HAP-1 (cell line): ENCODE results near the gene PIBF1.
A peak's percentile ranks its signal among the peaks of the same experiment; 100 is the strongest.
"Not testable (repeated sequence)": the region's sequence is repeated elsewhere in the genome, so short reads cannot be mapped to it uniquely, and the experiment has no call there.

Experiments used
- DNase-seq, 2 experiments: peaks; one replicate each; pipeline ENCODE4 v3.0.0-alpha.2; 2016 to 2020; ENCODE audit warnings: low spot score in 2 of 2
- H3K27me3 ChIP-seq: fragments of 250-450 bp; sonication (Bioruptor Pico); 2 replicates; pipeline ENCODE4 v1.5.1; 2020; ENCODE audit warnings: low read depth, mild to moderate bottlenecking, moderate library complexity
- H3K36me3 ChIP-seq: fragments of 250-450 bp; sonication (Bioruptor Pico); replicated peaks from 2 replicates; pipeline ENCODE4 v1.5.1; 2020; ENCODE audit warnings: mild to moderate bottlenecking
- H3K4me1 ChIP-seq: fragments of 250-450 bp; sonication (Bioruptor Pico); 2 replicates; pipeline ENCODE4 v1.5.1; 2020; ENCODE audit warnings: mild to moderate bottlenecking
- H3K4me3 ChIP-seq: fragments of 250-450 bp; sonication (Bioruptor Pico); 2 replicates; pipeline ENCODE4 v1.5.1; 2020; ENCODE audit warnings: mild to moderate bottlenecking, moderate library complexity
- H3K9me3 ChIP-seq: fragments of 250-450 bp; sonication (Bioruptor Pico); 2 replicates; pipeline ENCODE4 v1.5.1; 2020; ENCODE audit warnings: mild to moderate bottlenecking, moderate library complexity
- in situ Hi-C: fragments of 300-500 bp; cut with MboI; formaldehyde crosslinking; loops from 3 replicates; pipeline ENCODE4 v1.14.3; 2020; ENCODE audit warnings: low sequenced_read_pairs, inconsistent platforms, mixed read lengths

Gene PIBF1, protein sequence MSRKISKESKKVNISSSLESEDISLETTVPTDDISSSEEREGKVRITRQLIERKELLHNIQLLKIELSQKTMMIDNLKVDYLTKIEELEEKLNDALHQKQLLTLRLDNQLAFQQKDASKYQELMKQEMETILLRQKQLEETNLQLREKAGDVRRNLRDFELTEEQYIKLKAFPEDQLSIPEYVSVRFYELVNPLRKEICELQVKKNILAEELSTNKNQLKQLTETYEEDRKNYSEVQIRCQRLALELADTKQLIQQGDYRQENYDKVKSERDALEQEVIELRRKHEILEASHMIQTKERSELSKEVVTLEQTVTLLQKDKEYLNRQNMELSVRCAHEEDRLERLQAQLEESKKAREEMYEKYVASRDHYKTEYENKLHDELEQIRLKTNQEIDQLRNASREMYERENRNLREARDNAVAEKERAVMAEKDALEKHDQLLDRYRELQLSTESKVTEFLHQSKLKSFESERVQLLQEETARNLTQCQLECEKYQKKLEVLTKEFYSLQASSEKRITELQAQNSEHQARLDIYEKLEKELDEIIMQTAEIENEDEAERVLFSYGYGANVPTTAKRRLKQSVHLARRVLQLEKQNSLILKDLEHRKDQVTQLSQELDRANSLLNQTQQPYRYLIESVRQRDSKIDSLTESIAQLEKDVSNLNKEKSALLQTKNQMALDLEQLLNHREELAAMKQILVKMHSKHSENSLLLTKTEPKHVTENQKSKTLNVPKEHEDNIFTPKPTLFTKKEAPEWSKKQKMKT

DNA sequence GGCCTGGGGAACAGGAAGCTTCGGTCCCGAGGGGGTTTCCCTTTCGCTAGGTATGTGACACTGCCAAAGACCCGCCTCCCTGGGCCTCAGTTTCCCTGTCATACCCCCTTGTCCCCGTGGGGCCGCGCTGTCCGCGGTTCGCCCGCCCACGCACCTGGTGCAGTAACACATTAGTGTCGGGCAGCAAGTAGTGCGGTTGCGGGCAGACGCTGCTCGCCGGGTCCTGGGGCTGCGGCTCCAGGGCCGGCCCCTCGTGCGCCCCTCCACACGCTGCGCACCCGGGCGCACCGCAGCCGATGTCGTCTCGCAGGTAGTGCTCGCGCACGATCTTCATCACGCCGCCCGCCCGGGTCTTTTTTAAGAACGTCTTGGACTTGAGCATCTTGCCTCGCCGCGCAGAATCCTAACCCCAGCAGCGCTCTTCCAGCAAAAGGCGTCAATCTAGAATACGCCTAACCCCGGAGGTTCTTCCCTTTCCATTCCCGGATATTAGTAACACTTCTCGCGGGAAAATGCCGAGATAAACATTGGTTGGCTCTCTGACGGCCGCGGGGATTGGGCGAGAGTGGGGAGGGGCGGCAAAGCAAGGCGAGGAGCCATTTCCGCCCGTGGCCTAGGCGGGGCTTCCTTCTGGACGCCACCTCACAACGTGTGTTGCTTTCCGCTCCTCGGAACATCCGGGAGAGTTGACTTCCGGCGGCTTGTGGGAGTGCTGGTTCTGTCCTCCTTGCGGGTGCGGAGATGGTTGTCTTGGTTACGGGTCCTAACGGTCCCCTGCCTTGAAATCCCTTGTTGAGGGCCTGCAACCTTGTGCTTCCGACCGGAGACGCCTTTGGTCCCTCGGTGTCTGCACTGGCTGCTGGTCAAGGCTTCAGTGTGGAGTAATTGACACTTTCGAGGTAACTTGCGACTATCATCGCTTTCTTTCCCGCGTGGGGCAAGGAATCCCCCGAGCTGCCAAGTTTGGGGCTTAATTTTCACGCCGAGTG, at the start of gene PIBF1, which contains the start of gene DIS3:
Gene PIBF1, plus strand, starts transcription at position 683 of the 989 bp plus-strand sequence. CDS start 1,337 bp downstream, outside the sequence.
Gene DIS3, minus strand, starts transcription at position 450 of the 989 bp plus-strand sequence. Its CDS starts 68 bp downstream, at position 382.
- in situ Hi-C loops: no loop called here

DNA sequence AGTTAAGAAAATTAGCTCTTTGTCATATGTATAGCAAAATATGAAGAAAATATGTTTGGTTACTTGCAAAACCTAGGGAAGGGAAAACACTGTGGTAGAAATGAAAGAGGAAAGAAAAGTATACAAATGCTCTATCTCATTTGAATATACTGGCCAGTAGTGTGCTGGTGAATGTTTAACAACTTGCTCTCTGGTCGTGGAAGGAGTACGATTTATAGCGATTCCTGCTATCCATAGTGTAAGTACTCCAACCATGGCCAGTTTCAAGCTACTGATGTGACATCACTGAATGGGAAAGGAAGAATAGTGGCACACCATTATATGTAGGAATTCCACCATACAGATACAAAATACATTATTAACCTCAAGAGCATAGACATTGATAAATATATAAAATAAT, 44.9 kb upstream of the PIBF1 start:
- in situ Hi-C loops: no loop called here
- Histone ChIP-seq H3K4me1 (no peaks in the 10 kb centered on the region), H3K4me3 (no peak overlapping the region), H3K36me3 (peaks cover 64% of the 10 kb centered on the region), H3K9me3 (no peaks in the 10 kb centered on the region), H3K27me3 (no peaks in the 10 kb centered on the region)
- no peak for DNase-seq

More for the DNA sequence above, at the start of gene PIBF1, which contains the start of gene DIS3:
- Histone ChIP-seq H3K4me1 (peaks cover 14% of the 10 kb centered on the region), H3K27me3 (no peaks in the 10 kb centered on the region), H3K9me3 (no peaks in the 10 kb centered on the region), H3K4me3 (peak within 1 kb of the TSS; percentile 76), H3K36me3 (peaks cover 31% of the 10 kb centered on the region)
- DNase-seq: peak; percentile 95 to 99

DNA sequence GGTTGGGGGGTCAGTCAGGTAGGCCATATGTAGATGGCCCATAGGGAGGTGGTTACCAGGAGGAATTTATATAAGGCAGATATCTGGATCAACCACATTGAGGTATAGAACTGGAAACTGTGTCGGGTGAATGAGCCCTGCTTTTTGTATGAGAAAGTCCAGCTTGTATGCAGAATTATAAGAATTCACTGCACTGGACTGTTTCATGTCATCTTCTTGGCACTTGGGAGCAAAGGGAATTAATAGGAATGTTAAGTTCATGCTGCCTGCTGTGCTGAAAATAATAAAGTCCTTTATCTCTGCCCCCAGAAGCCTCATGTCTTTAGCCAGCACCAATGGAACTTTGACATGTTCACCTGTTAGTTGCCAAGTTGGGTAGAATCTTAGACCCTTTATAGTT, 41.9 kb upstream of the PIBF1 start:
- no peaks in the 10 kb centered on the region for H3K27me3 ChIP-seq
- no peak overlapping the region for H3K4me3 ChIP-seq
- H3K36me3 ChIP-seq: peaks cover 54% of the 10 kb centered on the region
- DNase-seq: no peak
- in situ Hi-C loops: no loop called here
- H3K9me3 ChIP-seq: no peaks in the 10 kb centered on the region
- H3K4me1 ChIP-seq: no peaks in the 10 kb centered on the region

DNA sequence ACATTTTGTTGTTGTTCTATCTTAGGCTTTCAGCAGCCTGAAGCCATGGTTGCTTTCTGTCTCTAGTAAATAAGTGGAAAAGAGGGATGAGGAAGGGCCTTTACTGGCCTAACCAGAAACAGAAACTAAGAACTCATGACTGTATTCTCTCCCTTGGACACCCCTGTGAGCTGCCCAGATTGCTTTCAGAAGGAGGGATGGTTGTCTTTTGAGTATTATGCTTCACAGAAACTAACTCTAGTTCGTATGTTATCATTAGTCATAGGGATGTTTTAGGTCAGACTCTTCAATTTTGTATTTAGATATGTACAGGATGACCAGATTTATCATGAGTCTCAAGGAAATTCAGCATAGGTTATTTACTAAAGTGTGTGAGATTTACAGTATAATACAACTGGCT, 36.7 kb upstream of the PIBF1 start:
- no peak for DNase-seq
- in situ Hi-C loops: no loop called here
- H3K27me3 ChIP-seq: no peaks in the 10 kb centered on the region
- H3K4me1 ChIP-seq: no peaks in the 10 kb centered on the region
- H3K4me3 ChIP-seq: no peak overlapping the region
- peaks cover 59% of the 10 kb centered on the region for H3K36me3 ChIP-seq
- H3K9me3 ChIP-seq: no peaks in the 10 kb centered on the region

DNA sequence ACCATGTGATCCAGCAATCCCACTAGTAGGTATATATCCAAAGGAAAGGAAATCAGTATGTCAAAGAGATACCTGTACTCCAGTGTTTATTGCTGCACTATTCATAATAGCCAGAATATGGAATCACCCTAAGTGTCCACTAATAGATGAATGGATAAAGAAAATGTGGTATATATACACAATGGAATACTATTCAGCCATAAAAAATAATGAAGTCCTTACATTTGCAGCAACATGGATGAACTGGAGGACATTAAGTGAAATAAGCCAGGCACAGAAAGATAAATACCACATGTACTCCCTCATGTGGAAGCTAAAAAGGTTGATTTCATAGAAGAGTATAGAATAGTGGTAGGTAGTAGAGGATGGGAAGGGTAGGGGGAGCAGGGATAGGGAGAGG, 30.7 kb upstream of the PIBF1 start:
- no peaks in the 10 kb centered on the region for H3K9me3 ChIP-seq
- H3K4me1 ChIP-seq: no peaks in the 10 kb centered on the region
- H3K27me3 ChIP-seq: no peaks in the 10 kb centered on the region
- no peak for DNase-seq
- H3K36me3 ChIP-seq: peaks cover 91% of the 10 kb centered on the region
- H3K4me3 ChIP-seq: no peak overlapping the region
- in situ Hi-C loops: no loop called here

DNA sequence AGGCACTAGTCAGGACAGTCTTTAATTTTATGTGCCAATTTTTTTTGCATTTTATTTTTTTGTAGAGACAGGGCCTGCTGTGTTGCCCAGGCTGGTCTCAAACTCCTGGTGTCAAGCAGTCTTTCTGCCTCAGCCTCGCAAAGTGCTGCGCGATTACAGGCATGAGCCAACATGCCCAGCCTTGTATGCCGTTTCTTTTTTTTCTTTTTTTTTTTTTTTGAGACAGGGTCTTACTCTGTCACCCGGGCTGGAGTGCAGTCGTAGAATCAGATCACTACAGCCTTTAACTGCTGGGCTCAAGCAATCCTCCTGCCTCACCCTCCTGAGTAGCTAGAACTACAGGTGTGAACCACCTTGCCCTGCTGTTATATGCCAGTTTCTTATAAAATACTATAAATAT, 27.8 kb upstream of the PIBF1 start:
- DNase-seq: no peak
- H3K36me3 ChIP-seq: peaks cover 85% of the 10 kb centered on the region
- no peak overlapping the region for H3K4me3 ChIP-seq
- in situ Hi-C loops: no loop called here
- H3K27me3 ChIP-seq: no peaks in the 10 kb centered on the region
- H3K9me3 ChIP-seq: no peaks in the 10 kb centered on the region
- no peaks in the 10 kb centered on the region for H3K4me1 ChIP-seq

DNA sequence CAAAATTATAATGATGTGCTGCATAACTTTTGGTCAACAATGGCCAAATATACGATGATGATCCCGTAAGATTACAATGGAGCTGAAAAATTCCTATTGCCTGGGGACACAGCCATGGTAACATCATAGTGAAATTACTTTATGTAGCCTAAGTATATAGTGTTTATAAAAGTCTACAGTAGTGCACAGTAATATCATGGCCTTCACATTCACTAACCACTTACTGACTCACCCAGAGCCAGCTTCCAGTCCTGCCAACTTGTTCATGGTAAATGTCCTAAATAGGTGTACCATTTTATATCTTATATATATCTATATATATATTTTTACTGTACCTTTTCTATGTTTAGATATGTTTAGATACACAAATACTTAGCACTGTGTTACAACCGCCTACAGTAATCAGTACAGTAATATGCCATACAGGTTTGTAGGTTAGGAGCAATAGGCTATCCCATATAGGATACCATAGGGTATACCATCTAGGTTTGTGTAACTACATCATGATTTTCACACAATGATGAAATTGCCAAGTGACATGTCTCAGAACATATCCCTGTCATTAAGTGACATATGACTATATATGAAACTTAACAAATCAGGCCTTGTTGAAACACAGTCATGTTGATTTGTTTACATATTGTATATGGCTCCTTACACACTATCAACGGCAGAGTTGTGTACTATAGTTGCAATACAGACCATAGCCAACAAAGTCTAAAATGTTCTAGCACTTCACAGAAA, 24.0 kb upstream of the PIBF1 start:
- no peak for DNase-seq
- H3K27me3 ChIP-seq: no peaks in the 10 kb centered on the region
- H3K36me3 ChIP-seq: peaks cover 91% of the 10 kb centered on the region
- H3K9me3 ChIP-seq: no peaks in the 10 kb centered on the region
- in situ Hi-C loops: no loop called here
- H3K4me3 ChIP-seq: no peak overlapping the region
- H3K4me1 ChIP-seq: no peaks in the 10 kb centered on the region

DNA sequence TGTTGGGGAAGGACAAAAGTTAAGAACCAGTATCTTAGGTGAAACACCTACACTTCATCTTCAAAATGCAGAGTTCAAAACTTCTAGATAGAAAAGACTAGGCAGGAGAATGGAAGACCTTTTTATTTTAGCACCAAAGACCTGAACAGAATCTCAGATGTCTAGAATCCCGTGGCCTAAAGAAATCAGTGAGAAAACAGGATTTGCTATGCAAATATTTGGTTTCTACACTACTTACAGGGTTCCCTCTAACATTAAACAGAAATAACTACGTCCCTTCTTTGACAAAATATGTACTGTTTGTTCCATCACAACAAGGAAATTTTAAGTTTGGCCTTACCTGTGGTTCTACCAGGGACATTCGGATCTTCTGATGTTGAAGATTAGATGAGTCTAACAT, 21.7 kb upstream of the PIBF1 start:
- peaks cover 88% of the 10 kb centered on the region for H3K36me3 ChIP-seq
- no peak overlapping the region for H3K4me3 ChIP-seq
- no peak for DNase-seq

DNA sequence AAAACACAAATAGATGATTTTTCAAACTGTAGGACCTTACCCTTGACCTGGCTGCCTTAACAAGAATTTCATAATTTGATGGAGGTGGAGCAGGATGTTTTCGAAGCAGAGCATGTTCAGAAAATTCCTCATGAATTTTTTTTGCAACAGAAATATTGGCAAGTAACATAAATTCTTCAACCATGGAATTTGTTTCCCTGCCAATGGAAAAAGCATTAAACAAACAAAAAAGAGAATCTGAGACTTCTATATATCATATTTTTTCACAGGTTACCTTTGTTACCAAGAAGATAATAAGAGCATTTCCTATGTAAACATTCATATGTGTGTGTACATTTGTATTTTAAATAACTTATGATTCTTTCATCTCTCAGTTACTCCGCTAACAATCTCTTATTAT, 18.5 kb upstream of the PIBF1 start:
- in situ Hi-C loops: no loop called here
- DNase-seq: no peak
- Histone ChIP-seq H3K4me1 (no peaks in the 10 kb centered on the region), H3K4me3 (no peak overlapping the region), H3K27me3 (no peaks in the 10 kb centered on the region), H3K9me3 (no peaks in the 10 kb centered on the region), H3K36me3 (peaks cover 93% of the 10 kb centered on the region)

More for the DNA sequence above, 21.7 kb upstream of the PIBF1 start:
- H3K9me3 ChIP-seq: no peaks in the 10 kb centered on the region
- H3K4me1 ChIP-seq: no peaks in the 10 kb centered on the region
- no peaks in the 10 kb centered on the region for H3K27me3 ChIP-seq
- in situ Hi-C loops: no loop called here

DNA sequence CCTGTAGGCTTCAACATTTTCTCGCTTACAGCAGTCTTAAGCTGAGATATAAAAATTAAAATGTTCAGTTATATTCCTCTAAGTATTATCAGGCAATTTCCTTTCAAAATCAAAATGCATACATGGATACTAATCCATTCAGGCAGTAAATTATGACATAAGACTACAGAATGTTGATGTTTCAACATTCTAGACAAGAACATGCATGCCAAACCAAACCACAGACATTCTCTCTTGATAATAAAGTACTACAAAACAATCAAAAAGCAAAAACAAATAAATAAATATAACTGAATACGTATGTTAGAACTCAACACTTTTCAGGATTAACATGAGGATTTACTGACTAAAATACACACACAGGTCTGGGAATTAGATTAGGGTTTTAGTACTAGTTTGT, 7.9 kb upstream of the PIBF1 start:
- Histone ChIP-seq H3K4me1 (no peaks in the 10 kb centered on the region), H3K36me3 (peaks cover 80% of the 10 kb centered on the region), H3K27me3 (no peaks in the 10 kb centered on the region), H3K4me3 (no peak overlapping the region), H3K9me3 (no peaks in the 10 kb centered on the region)
- in situ Hi-C loops: no loop called here
- DNase-seq: no peak

DNA sequence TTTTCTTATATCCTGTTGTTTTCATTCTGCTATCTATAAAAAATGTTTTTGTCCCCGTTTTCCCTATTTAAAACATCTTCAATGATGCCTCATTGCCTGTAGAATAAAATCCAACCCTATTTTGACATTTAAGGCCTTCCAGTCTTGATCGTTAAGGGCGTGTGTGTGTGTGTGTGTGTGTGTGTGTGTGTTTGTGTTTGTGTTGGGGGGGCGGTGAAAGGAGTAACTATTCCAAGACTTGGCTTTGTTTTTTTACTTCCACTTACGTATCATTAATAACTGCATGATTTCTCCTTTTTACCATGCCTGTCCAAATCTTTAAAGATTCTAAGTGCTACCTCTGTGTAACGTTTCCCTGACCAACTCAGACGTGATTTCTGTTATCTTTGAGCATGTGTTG, 784 bp downstream of the PIBF1 start:
- Histone ChIP-seq H3K36me3 (peaks cover 21% of the 10 kb centered on the region), H3K4me3 (peak overlapping the region; percentile 76), H3K9me3 (no peaks in the 10 kb centered on the region), H3K27me3 (no peaks in the 10 kb centered on the region), H3K4me1 (peaks cover 14% of the 10 kb centered on the region)
- peak in 1 of 2 experiments; percentile 18 for DNase-seq
- in situ Hi-C loops: no loop called here

DNA sequence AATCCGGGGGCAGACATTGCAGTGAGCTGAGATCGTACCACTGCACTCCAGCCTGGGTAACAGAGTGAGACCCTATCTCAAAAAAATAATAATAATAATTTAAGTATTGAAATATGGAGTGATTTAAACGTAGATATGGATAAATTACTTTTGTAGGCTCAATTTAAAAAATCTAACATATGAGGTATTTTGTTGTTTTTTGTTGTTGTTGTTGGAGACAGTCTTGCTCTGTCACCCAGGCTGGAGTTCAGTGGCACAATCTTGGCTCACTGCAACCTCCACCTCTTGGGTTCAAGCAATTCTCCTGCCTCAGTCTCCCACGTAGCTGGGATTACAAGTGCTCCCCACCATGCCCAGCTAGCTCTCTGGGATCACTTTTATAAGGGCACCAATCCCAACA, 2.7 kb downstream of the PIBF1 start:
- peaks cover 11% of the 10 kb centered on the region; the same call in 1 of the 2 replicates for H3K36me3 ChIP-seq
- DNase-seq, in situ Hi-C loops: not testable (repeated sequence)

DNA sequence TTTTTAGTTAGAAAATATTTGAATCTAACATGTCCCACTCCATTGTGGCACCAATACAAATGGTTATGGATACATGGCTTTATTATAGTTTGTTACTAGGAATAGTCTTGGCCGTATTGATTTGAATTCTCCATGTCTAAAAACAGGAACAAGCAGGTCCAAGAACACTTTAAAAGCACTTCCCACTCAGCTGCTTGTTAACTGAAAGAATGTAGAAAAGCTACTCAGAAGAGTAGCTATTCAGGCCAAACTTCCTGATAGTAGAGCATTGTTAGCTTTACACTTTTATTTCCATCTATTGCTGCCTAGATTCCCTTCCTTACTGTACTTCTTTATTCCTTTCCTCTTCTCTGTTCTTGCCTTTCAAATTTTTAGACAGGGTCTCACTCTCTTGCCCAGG, 6.9 kb downstream of the PIBF1 start:
- H3K4me3 ChIP-seq: no peak overlapping the region
- H3K4me1 ChIP-seq: no peaks in the 10 kb centered on the region; the same call in 1 of the 2 replicates
- no peaks in the 10 kb centered on the region for H3K9me3 ChIP-seq
- no peak for DNase-seq
- in situ Hi-C loops: no loop called here
- H3K36me3 ChIP-seq: peaks cover 16% of the 10 kb centered on the region
- H3K27me3 ChIP-seq: no peaks in the 10 kb centered on the region

More for the DNA sequence above, 2.7 kb downstream of the PIBF1 start:
- not testable (repeated sequence) for H3K4me3 ChIP-seq, H3K4me1 ChIP-seq, H3K27me3 ChIP-seq, H3K9me3 ChIP-seq
